Measurements from ENCODE around the gene TGFBR2. TPM values are rescaled to one million over a fixed set of nuclear protein-coding genes. Genes with fewer than 3 reads are reported as not detected.
A peak's percentile ranks its signal among the peaks of the same experiment; 100 is the strongest.

TGFBR2 gene
- total RNA-seq, 1 donor from 2014 or later = 68.7 TPM

- Mint-ChIP-seq H3K4me3 (ENCODE audit: unreplicated experiment) (no peak overlapping the region), H3K36me3 (ENCODE audit: low read depth, unreplicated experiment) (peaks cover 41% of the 10 kb centered on the region), H3K27me3 (ENCODE audit: unreplicated experiment) (peaks cover 10% of the 10 kb centered on the region), H3K27ac (ENCODE audit: unreplicated experiment) (no peak overlapping the region), H3K9me3 (ENCODE audit: unreplicated experiment) (no peaks in the 10 kb centered on the region), H3K4me1 (ENCODE audit: unreplicated experiment) (peaks cover 56% of the 10 kb centered on the region)
- no peak for DNase-seq (ENCODE audit: low spot score)
- TF ChIP-seq CTCF (IDR thresholded peaks at IDR 0.05; ENCODE audit: unreplicated experiment) = no peak
Measured at GRCh38 chr3:30639937-30640336, 33.5 kb downstream of the TGFBR2 start.

- no peak overlapping the region for H3K27ac Mint-ChIP-seq (ENCODE audit: unreplicated experiment)
- TF ChIP-seq CTCF (IDR thresholded peaks at IDR 0.05; ENCODE audit: unreplicated experiment) = no peak
- peaks cover 38% of the 10 kb centered on the region for H3K36me3 Mint-ChIP-seq (ENCODE audit: low read depth, unreplicated experiment)
- H3K4me1 Mint-ChIP-seq (ENCODE audit: unreplicated experiment) = peaks cover 47% of the 10 kb centered on the region
- H3K4me3 Mint-ChIP-seq (ENCODE audit: unreplicated experiment) = no peak overlapping the region
- no peak for DNase-seq (ENCODE audit: low spot score)
- no peaks in the 10 kb centered on the region for H3K9me3 Mint-ChIP-seq (ENCODE audit: unreplicated experiment)
- peaks cover 9% of the 10 kb centered on the region for H3K27me3 Mint-ChIP-seq (ENCODE audit: unreplicated experiment)
Measured at GRCh38 chr3:30640851-30641250, 34.5 kb downstream of the TGFBR2 start.

- H3K27ac Mint-ChIP-seq (ENCODE audit: unreplicated experiment) = peak overlapping the region; percentile 46
- no peak for DNase-seq (ENCODE audit: low spot score)
- no peak for TF ChIP-seq CTCF (IDR thresholded peaks at IDR 0.05; ENCODE audit: unreplicated experiment)
- peaks cover 49% of the 10 kb centered on the region for H3K4me1 Mint-ChIP-seq (ENCODE audit: unreplicated experiment)
- H3K9me3 Mint-ChIP-seq (ENCODE audit: unreplicated experiment) = no peaks in the 10 kb centered on the region
- H3K27me3 Mint-ChIP-seq (ENCODE audit: unreplicated experiment) = peaks cover 9% of the 10 kb centered on the region
- H3K4me3 Mint-ChIP-seq (ENCODE audit: unreplicated experiment) = no peak overlapping the region
- H3K36me3 Mint-ChIP-seq (ENCODE audit: low read depth, unreplicated experiment) = peaks cover 38% of the 10 kb centered on the region
Measured at GRCh38 chr3:30641416-30642251, 35.2 kb downstream of the TGFBR2 start.

- Mint-ChIP-seq H3K27me3 (ENCODE audit: unreplicated experiment) (peaks cover 6% of the 10 kb centered on the region), H3K4me3 (ENCODE audit: unreplicated experiment) (no peak overlapping the region), H3K4me1 (ENCODE audit: unreplicated experiment) (peaks cover 46% of the 10 kb centered on the region), H3K36me3 (ENCODE audit: low read depth, unreplicated experiment) (peaks cover 34% of the 10 kb centered on the region), H3K9me3 (ENCODE audit: unreplicated experiment) (no peaks in the 10 kb centered on the region), H3K27ac (ENCODE audit: unreplicated experiment) (no peak overlapping the region)
- DNase-seq (ENCODE audit: low spot score) = no peak
- TF ChIP-seq CTCF (IDR thresholded peaks at IDR 0.05; ENCODE audit: unreplicated experiment) = no peak
Measured at GRCh38 chr3:30642849-30643361, 36.5 kb downstream of the TGFBR2 start.
